B cell (primary cell): ENCODE measurements around the gene TMEM87A. TPM values are rescaled to one million over a fixed set of nuclear protein-coding genes. Genes with fewer than 3 reads are reported as not detected.

Experiments used
- ATAC-seq: fragments of 200-7000 bp; cut with Tn5 transposase; one replicate; pipeline ENCODE4 v1.10.0; 2021; ENCODE audit warnings: low read depth, mild to moderate bottlenecking, moderate number of reproducible peaks, moderate library complexity
- CTCF ChIA-PET: fragments of 350-600 bp; sonication (Branson Sonifier 250); formaldehyde crosslinking; loops from one replicate; lab custom pipeline; 2021; ENCODE audit warnings: antibody characterized with exemption, inconsistent platforms; lab: Charles Lee
- POLR2A ChIA-PET: fragments of 350-600 bp; sonication (Branson Sonifier 250); formaldehyde crosslinking; loops from one replicate; lab custom pipeline; 2021; ENCODE audit warnings: antibody characterized with exemption; lab: Charles Lee
- DNase-seq: peaks from one replicate; pipeline ENCODE4 v3.0.0; 2013
- H2AFZ ChIP-seq: 2 replicates; pipeline ENCODE4 v1.6.1; 2012; ENCODE audit warnings: mild to moderate bottlenecking, low read depth, low read length; ENCODE audit not compliant: insufficient read depth, poor library complexity, severe bottlenecking
- H3K27ac ChIP-seq, 2 donors: 1 replicate in 1 of 2; 2 replicates in 1 of 2; pipeline ENCODE4 v1.5.1; 2012 to 2013; ENCODE audit warnings: low read length in 2 of 2, mild to moderate bottlenecking in 2 of 2, moderate library complexity in 1 of 2
- H3K27me3 ChIP-seq, 4 experiments: fragments of 200-600 bp in 1 of 4; sonication (generic) in 1 of 4; replicated peaks in 1 of 4; 1 replicate in 2 of 4; 2 replicates in 2 of 4; pipeline versions ENCODE4 v1.6.1 to v1.7.0; 2013 to 2016; ENCODE audit warnings: low read length in 3 of 4, mild to moderate bottlenecking in 2 of 4, mixed read lengths in 1 of 4, moderate library complexity in 1 of 4; ENCODE audit not compliant: insufficient read depth in 4 of 4, control insufficient read depth in 3 of 4; ENCODE audit errors: control extremely low read depth in 1 of 4
- H3K36me3 ChIP-seq, 2 experiments: replicated peaks in 1 of 2; 1 replicate in 1 of 2; 2 replicates in 1 of 2; pipeline versions ENCODE4 v1.6.1 to v1.7.1; 2013; ENCODE audit warnings: low read length in 1 of 2; ENCODE audit not compliant: insufficient read depth in 2 of 2, control insufficient read depth in 1 of 2; ENCODE audit errors: control extremely low read depth in 1 of 2, extremely low read depth in 1 of 2
- H3K4me1 ChIP-seq, 2 donors: fragments of 200-600 bp in 1 of 2; sonication (generic) in 1 of 2; 1 replicate in 1 of 2; 2 replicates in 1 of 2; pipeline versions ENCODE4 v1.5.1 to v1.6.1; 2013 to 2017; ENCODE audit warnings: low read length in 2 of 2; ENCODE audit not compliant: control insufficient read depth in 2 of 2, insufficient read depth in 2 of 2
- H3K4me2 ChIP-seq: replicated peaks from 2 replicates; pipeline ENCODE3; 2012; ENCODE audit warnings: mild to moderate bottlenecking, low read depth, low read length; ENCODE audit not compliant: poor library complexity, severe bottlenecking
- H3K4me3 ChIP-seq, 5 experiments: fragments of 200-600 bp in 1 of 5; sonication (generic) in 1 of 5; 1 replicate in 3 of 5; 2 replicates in 2 of 5; pipeline versions ENCODE4 v1.5.1 to v1.7.0; 2011 to 2016; ENCODE audit warnings: low read length in 4 of 5, mild to moderate bottlenecking in 4 of 5, low read depth in 2 of 5, control low read depth in 1 of 5, moderate library complexity in 1 of 5; ENCODE audit not compliant: insufficient read depth in 1 of 5; ENCODE audit errors: control extremely low read depth in 1 of 5, extremely low read depth in 1 of 5
- H3K79me2 ChIP-seq: fragments of 200-600 bp; sonication (generic); one replicate; pipeline ENCODE4 v1.6.0; 2016; ENCODE audit warnings: low read length; ENCODE audit not compliant: control insufficient read depth, insufficient read depth
- H3K9ac ChIP-seq: fragments of 200-600 bp; sonication (generic); 2 replicates; pipeline ENCODE4 v1.6.1; 2017; ENCODE audit warnings: mild to moderate bottlenecking, low read length, moderate library complexity
- H3K9me3 ChIP-seq, 3 donors: one replicate each; pipeline versions ENCODE4 v1.6.1 to v1.7.1; 2013; ENCODE audit warnings: low read length in 2 of 3; ENCODE audit not compliant: control insufficient read depth in 2 of 3, insufficient read depth in 1 of 3; ENCODE audit errors: control extremely low read depth in 1 of 3
- H4K20me1 ChIP-seq: 2 replicates; pipeline ENCODE4 v1.6.0; 2012; ENCODE audit warnings: mild to moderate bottlenecking, low read length; ENCODE audit not compliant: insufficient read depth, control insufficient read depth, poor library complexity, severe bottlenecking
- H3K27ac Mint-ChIP-seq: one replicate; pipeline ENCODE4 v1.8.0; 2021; ENCODE audit warnings: mixed read lengths
- H3K27me3 Mint-ChIP-seq: one replicate; pipeline ENCODE4 v1.8.0; 2021; ENCODE audit warnings: mixed read lengths
- H3K4me1 Mint-ChIP-seq: one replicate; pipeline ENCODE4 v1.8.0; 2021; ENCODE audit warnings: mixed read lengths
- H3K4me3 Mint-ChIP-seq: one replicate; pipeline ENCODE4 v1.8.0; 2021; ENCODE audit warnings: mixed read lengths
- H3K9me3 Mint-ChIP-seq: one replicate; pipeline ENCODE4 v1.8.0; 2022; ENCODE audit warnings: mixed read lengths; ENCODE audit not compliant: insufficient read depth
- CTCF ChIP-seq: fragments of 200-600 bp; IDR thresholded peaks from one replicate; pipeline ENCODE4 v1.8.0; 2022; ENCODE audit warnings: antibody characterized with exemption, mild to moderate bottlenecking
- EZH2 ChIP-seq: IDR thresholded peaks from 2 replicates; pipeline ENCODE4 v1.6.1; 2012; ENCODE audit warnings: borderline replicate concordance, low read depth, mild to moderate bottlenecking, moderate library complexity, low read length; ENCODE audit not compliant: insufficient read depth, poor library complexity, severe bottlenecking
- WGBS: methylation state at CpG from one replicate; pipeline ENCODE4 v1.1.5; 2013; ENCODE audit warnings: missing lambda C conversion rate; ENCODE audit not compliant: insufficient coverage; 5-methylcytosine and 5-hydroxymethylcytosine counted together
- intact Hi-C: fragments of 100-400 bp; cut with micrococcal nuclease; formaldehyde crosslinking; loops from one replicate; pipeline ENCODE4 v1.10.0; 2022
- polyA plus RNA-seq: library from polyadenylated mRNA; depleted of rRNA; stranded (reverse); fragments of >200 nt; gene quantifications from 2 replicates; pipeline ENCODE4 v1.2.3, GENCODE V29; 2012
- total RNA-seq, 2 donors: library from RNA; stranded (reverse); fragments of 120-200 nt in 1 of 2; gene quantifications; 1 replicate in 1 of 2; 2 replicates in 1 of 2; pipeline versions ENCODE4 v1.2.3 to v1.2.4, GENCODE V29; 2013 to 2022

Gene TMEM87A
- total and polyA plus RNA-seq, 2 donors (not counting 1 experiment from before 2014, with no cell fraction given): 14.5 to 61.5 TPM

DNA sequence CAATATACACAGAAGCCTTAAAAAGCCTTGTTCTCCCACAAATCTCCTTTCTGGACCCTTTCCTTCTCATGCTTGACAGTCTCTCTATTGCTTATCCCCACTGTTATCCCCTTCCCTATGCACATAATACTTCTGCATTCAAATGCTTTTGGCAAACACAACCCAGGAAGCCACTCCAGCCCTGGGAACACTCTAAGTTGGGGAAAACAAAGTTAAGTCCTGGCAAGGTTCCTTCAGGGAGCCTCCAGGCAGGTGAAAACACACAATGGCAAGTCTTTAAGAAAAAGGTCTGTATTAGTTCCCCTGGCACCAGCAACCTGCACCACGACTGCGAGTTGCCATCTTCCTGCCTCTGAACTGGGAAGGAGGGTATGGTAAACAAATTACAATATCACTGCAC lies 19.9 kb downstream of the TMEM87A start:
- Mint-ChIP-seq H3K9me3 (peaks cover 5% of the 10 kb centered on the region), H3K27me3 (no peaks in the 10 kb centered on the region), H3K27ac (no peak overlapping the region), H3K4me1 (no peaks in the 10 kb centered on the region), H3K4me3 (no peak overlapping the region)
- Histone ChIP-seq H3K27me3 (no peaks in the 10 kb centered on the region), H3K36me3 (peaks cover 12 to 41% of the 10 kb centered on the region in 2 experiments), H3K9me3 (peaks cover 0 to 6% (median 0%) of the 10 kb centered on the region in 3 donors), H4K20me1 (peaks cover 4% of the 10 kb centered on the region), H3K4me1 (no peaks in the 10 kb centered on the region), H3K27ac (no peak overlapping the region), H3K79me2 (peaks cover 17% of the 10 kb centered on the region), H3K9ac (no peak overlapping the region), H3K4me3 (no peak overlapping the region), H2AFZ (no peak overlapping the region), H3K4me2 (no peak overlapping the region)
- DNase-seq: no peak
- ATAC-seq: no peak
- TF ChIP-seq EZH2 (no peak), CTCF (no peak)
- ChIA-PET CTCF (no interaction called here), POLR2A (no interaction called here)
- intact Hi-C loops: no loop called here
- no CpG with 5 or more reads among the region's 2 CpGs for WGBS

DNA sequence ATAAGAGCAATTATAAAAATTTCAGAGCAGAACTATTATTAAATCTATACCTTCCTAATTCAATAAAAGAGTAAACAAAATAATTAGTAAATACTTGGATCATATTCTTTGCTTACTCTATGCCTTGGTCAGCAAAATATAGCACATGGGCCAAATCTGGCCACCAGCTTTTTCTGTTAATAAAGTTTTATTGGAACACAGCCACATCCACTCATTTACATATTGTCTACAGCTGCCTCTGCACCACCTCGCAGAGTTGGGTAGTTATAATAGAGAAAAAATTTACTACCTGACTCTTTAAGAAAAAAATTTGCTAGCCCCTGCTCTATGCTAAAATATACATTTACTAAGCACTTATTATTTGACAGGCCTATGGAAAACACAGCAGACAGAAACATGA lies 32.4 kb downstream of the TMEM87A start:
- H3K27me3 Mint-ChIP-seq: no peaks in the 10 kb centered on the region
- CTCF ChIA-PET: no interaction called here
- H4K20me1 ChIP-seq: peaks cover 5% of the 10 kb centered on the region
- H3K4me3 Mint-ChIP-seq: no peak overlapping the region
- WGBS: no CpG with 5 or more reads among the region's 1 CpG
- no peaks in the 10 kb centered on the region for H3K27me3 ChIP-seq
- no peak overlapping the region for H2AFZ ChIP-seq
- H3K9me3 ChIP-seq: no peaks in the 10 kb centered on the region
- intact Hi-C loops: no loop called here
- POLR2A ChIA-PET: no interaction called here
- no peak overlapping the region for H3K4me2 ChIP-seq
- no peak overlapping the region for H3K4me3 ChIP-seq
- peaks cover 16 to 50% of the 10 kb centered on the region in 2 experiments for H3K36me3 ChIP-seq
- ATAC-seq: no peak
- H3K4me1 ChIP-seq: no peaks in the 10 kb centered on the region
- TF ChIP-seq CTCF (no peak), EZH2 (no peak)
- H3K9me3 Mint-ChIP-seq: no peaks in the 10 kb centered on the region
- no peaks in the 10 kb centered on the region for H3K4me1 Mint-ChIP-seq
- no peak for DNase-seq
- no peak overlapping the region for H3K27ac Mint-ChIP-seq
- peaks cover 7% of the 10 kb centered on the region for H3K79me2 ChIP-seq
- H3K27ac ChIP-seq: no peak overlapping the region
- no peak overlapping the region for H3K9ac ChIP-seq
